Astrocyte (in vitro differentiated cells and primary cell): ENCODE data around the gene TMCO6.
A peak's percentile ranks its signal among the peaks of the same experiment; 100 is the strongest.

Source experiments
- CTCF ChIP-seq: IDR thresholded peaks from 2 replicates; pipeline ENCODE4 v1.5.1; 2011; ENCODE audit warnings: low read depth, mild to moderate bottlenecking, inconsistent platforms, low read length, moderate library complexity; ENCODE audit not compliant: insufficient read depth
- EZH2 ChIP-seq: IDR thresholded peaks from 2 replicates; pipeline ENCODE4 v1.6.1; 2012; ENCODE audit warnings: mild to moderate bottlenecking, low read length, inconsistent platforms; ENCODE audit not compliant: insufficient read depth

DNA sequence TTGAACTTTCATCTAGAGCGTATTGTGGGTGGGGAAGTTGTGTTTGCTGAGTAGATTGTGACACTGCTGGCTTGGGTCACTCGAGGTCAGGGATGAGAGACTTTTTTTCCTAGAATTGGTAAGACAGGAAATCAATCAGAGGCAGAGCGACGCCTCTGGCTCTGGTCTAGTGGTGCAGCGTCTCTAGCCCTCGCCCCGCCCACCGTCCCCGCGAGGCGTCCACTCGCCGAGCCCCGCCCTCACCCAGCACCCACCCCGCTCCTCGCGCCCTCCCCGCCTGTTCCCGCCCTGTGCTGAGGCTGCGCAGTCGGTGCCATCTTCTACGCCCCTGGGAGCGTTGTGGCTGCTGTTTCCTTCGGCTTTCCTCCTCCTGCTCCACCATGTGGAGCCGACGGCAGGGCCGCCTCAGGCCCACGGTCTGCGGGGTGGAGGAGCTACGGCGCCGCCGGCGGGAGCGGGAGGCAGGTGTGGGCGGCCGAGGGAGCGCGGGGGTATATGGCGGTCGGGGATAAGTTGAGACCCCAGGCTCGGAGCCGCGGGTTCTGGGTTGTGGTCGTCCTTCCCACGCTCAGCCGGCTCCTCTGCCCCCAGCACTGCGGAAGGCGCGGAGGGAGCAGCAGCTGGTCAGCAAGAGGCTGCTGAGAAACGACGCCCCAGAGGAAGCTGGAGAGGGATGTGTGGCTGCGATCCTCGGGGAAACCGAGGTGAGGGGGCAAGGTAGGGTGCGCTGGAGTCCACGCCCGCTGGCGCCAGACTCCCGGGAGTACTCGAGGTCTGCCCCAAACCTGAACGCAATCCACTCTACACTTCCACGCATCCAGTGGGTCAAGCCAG, at the start of gene TMCO6:
- TF ChIP-seq CTCF (peak; percentile 34), EZH2 (no peak)
